ENCODE data around the gene ZNF479. TPM values are rescaled to one million over a fixed set of nuclear protein-coding genes. Genes with fewer than 3 reads are reported as not detected.
"Not testable (repeated sequence)": the region's sequence is repeated elsewhere in the genome, so short reads cannot be mapped to it uniquely, and the experiment has no call there.

ZNF479 gene
- total RNA-seq: not detected
- long read RNA-seq: 0 reads

DNA sequence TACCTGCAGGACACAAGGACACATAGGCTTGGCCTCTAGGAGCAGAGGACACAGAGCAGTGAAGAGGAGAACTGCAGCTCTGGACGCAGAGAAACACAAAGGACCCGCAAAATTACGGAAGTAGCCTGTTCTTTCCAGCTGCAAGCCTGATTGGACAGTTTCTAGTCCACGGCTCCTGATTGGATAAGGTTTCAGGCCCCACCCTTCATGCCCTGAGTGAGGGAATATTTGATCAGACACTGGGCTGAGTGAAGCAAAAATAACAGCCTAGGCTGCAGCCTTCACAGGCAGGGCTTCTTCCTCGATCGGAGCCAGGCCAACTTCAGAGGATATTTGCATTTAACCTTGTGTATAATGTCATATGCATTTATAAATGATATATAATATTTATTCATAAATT, at the start of gene ZNF479:
TSS of gene ZNF479 (minus strand) at position 101 of the 400 bp plus-strand sequence. CDS start 112 bp downstream, outside the sequence.
- H3K4me1 ChIP-seq; H3K27me3 ChIP-seq (ENCODE audit: low read depth); H3K36me3 ChIP-seq; intact Hi-C loops (cut with micrococcal nuclease); DNase-seq; H3K27ac ChIP-seq (replicated peaks); H3K4me3 ChIP-seq: not testable (repeated sequence)
- peaks cover 86% of the 10 kb centered on the region for H3K9me3 ChIP-seq (replicated peaks)

DNA sequence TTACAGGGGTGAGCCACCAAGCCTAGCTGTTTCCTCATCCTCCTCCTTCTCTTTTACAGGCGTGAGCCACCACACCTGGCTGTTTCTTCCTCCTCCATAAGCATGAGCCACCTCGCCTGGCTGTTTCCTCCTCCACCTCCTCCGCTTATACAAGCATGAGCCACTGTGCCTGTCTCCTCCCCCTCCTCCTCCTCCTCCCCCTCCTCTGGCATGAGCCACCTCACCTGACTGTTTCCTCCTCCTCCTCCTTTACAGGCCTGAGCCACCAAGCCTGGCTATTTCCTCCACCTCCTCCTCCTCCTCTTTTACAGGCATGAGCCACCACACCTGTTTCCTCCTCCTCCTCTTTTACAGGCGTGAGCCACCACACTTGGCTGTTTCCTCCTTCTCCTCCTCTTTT, 49.8 kb upstream of the ZNF479 start:
- Histone ChIP-seq H3K4me1 (no peaks in the 10 kb centered on the region), H3K27ac (replicated peaks) (no peak overlapping the region), H3K9me3 (replicated peaks) (no peaks in the 10 kb centered on the region), H3K36me3 (no peaks in the 10 kb centered on the region), H3K4me3 (no peak overlapping the region), H3K27me3 (ENCODE audit: low read depth) (no peaks in the 10 kb centered on the region)
- DNase-seq: no peak
- intact Hi-C loops (cut with micrococcal nuclease): no loop called here
- TF ChIP-seq CTCF (IDR thresholded peaks at IDR 0.05; ENCODE audit: borderline replicate concordance): no peak

- no peaks in the 10 kb centered on the region for H3K9me3 ChIP-seq (replicated peaks)
- TF ChIP-seq CTCF (IDR thresholded peaks at IDR 0.05; ENCODE audit: borderline replicate concordance): no peak
Observed at GRCh38 chr7:57181281-57181680, 49.0 kb upstream of the ZNF479 start.

GRCh38 chr7:57179776-57180415, 47.7 kb upstream of the ZNF479 start:
- Histone ChIP-seq H3K27me3 (ENCODE audit: low read depth) (no peaks in the 10 kb centered on the region), H3K4me3 (no peak overlapping the region), H3K9me3 (replicated peaks) (no peaks in the 10 kb centered on the region), H3K27ac (replicated peaks) (no peak overlapping the region), H3K4me1 (no peaks in the 10 kb centered on the region), H3K36me3 (no peaks in the 10 kb centered on the region)
- DNase-seq: no peak
- no peak for TF ChIP-seq CTCF (IDR thresholded peaks at IDR 0.05; ENCODE audit: borderline replicate concordance)
- intact Hi-C loops (cut with micrococcal nuclease): no loop called here

More at GRCh38 chr7:57181281-57181680, 49.0 kb upstream of the ZNF479 start:
- Histone ChIP-seq H3K4me1 (no peaks in the 10 kb centered on the region), H3K27ac (replicated peaks) (no peak overlapping the region), H3K27me3 (ENCODE audit: low read depth) (no peaks in the 10 kb centered on the region), H3K4me3 (no peak overlapping the region), H3K36me3 (no peaks in the 10 kb centered on the region)
- DNase-seq: no peak
- intact Hi-C loops (cut with micrococcal nuclease): no loop called here

DNA sequence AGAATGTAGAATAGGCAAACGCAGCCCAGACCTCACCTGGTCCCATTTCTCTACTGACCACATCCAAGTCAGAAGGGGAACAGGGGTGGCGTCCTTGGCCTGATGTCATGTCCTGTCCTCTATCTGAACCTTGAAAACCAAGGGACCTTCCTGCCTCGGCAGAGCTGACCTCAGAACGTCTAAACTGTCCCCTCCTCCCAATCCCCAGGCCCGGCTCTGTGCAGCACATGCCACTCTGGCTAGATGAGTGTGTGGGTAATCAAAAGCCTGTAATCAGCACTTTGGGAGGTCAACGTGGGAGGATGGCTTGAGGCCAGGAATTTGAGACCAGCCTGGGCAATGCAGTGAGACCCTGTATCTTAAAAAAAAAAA, 46.5 kb upstream of the ZNF479 start:
- no peaks in the 10 kb centered on the region for H3K27me3 ChIP-seq (ENCODE audit: low read depth)
- H3K4me3 ChIP-seq: no peak overlapping the region
- no peak for DNase-seq
- intact Hi-C loops (cut with micrococcal nuclease): no loop called here
- H3K27ac ChIP-seq (replicated peaks): no peak overlapping the region
- H3K9me3 ChIP-seq (replicated peaks): no peaks in the 10 kb centered on the region
- TF ChIP-seq CTCF (IDR thresholded peaks at IDR 0.05; ENCODE audit: borderline replicate concordance): no peak
- H3K36me3 ChIP-seq: no peaks in the 10 kb centered on the region
- H3K4me1 ChIP-seq: no peaks in the 10 kb centered on the region

- no peaks in the 10 kb centered on the region for H3K4me1 ChIP-seq
- H3K27me3 ChIP-seq (ENCODE audit: low read depth): no peaks in the 10 kb centered on the region
- no peak for DNase-seq
- H3K27ac ChIP-seq (replicated peaks): no peak overlapping the region
- intact Hi-C loops (cut with micrococcal nuclease): no loop called here
- no peak overlapping the region for H3K4me3 ChIP-seq
- H3K36me3 ChIP-seq: no peaks in the 10 kb centered on the region
- no peak for TF ChIP-seq CTCF (IDR thresholded peaks at IDR 0.05; ENCODE audit: borderline replicate concordance)
- H3K9me3 ChIP-seq (replicated peaks): no peaks in the 10 kb centered on the region
Observed at GRCh38 chr7:57177856-57178767, 45.9 kb upstream of the ZNF479 start.

Data from left ventricle myocardium inferior (tissue), 1 donor.